PC-9 (cell line): ENCODE measurements around the gene SCP2.
"Not testable (repeated sequence)": the region's sequence is repeated elsewhere in the genome, so short reads cannot be mapped to it uniquely, and the experiment has no call there.

Experiments
- CTCF ChIP-seq: fragments of 200-600 bp; sonication (generic); conservative IDR thresholded peaks from 2 replicates; pipeline ENCODE4 v1.6.1; 2017; ENCODE audit warnings: mixed run types, antibody characterized with exemption, mild to moderate bottlenecking, moderate library complexity
- EZH2 ChIP-seq: fragments of 200-600 bp; sonication (generic); IDR thresholded peaks from 2 replicates; pipeline ENCODE4 v1.8.0; 2017; ENCODE audit warnings: antibody characterized with exemption, low read depth

GRCh38 chr1:52969234-52969633 lies 42.2 kb downstream of the SCP2 start:
- not testable (repeated sequence) for TF ChIP-seq CTCF, EZH2
